Activated CD4-positive, CD25-positive, alpha-beta regulatory T cell (primary cell): Measurements from ENCODE around the gene OR2W1.

Experiments used
- DNase-seq, 4 experiments: peaks; one replicate each; lab custom pipeline; 2025; lab: John Stamatoyannopoulos, UW

The OR2W1 gene

DNA sequence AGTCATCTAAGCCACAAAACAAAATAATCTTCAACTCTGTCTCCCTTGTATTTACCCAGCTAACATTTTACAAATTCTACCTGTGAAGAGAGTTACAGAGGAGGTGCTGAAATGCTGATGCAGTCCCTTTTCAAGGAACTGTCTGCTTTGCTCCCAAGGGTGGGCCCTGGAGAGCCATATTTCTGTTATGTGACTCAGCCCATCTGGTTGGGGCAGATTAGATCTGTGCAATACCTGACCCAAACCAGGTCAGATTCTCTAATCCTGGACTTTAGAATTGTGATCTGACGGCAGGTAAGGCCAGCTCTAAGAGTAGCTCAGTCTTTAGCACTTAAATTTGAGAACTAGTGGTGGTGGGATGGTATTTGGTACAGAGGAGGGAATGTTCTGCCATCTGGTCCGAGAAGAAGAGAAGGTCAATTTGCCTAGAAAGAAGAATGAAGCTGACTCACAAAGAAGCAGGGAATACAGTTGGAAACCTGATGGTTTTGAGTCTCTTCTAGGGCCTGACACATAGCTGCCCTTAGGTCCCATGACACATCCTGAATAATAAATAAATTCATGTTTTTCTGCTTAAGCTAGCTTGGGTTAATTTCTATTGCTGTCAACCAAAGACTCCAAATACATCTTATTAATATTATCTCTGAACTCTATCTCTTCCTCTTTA, 48.0 kb downstream of the OR2W1 start:
- no peak for DNase-seq

DNA sequence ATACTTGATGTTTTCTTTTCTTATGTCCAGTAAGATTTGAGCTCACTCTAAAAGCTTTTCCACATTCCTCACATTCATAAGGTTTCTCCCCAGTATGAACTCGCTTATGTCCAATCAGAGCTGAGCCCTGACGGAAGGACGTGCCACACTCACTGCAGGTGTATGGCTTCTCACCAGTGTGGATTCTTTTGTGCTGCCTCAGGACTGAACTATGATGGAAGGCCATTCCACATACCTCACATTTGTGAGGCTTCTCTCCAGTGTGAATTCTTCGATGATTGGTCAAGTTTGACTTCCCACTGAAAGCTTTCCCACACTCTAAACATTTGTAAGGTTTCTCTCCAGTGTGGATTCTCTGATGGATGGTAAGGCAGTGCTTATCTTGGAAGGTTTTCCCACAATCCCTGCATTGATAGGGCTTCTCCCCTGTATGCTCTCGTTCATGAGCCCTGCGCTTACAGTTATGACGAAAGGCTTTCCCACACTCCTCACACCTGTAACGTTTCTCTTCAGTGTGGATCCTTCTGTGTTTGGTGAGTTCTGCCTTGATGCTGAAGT, 49.8 kb downstream of the OR2W1 start:
- no peak for DNase-seq
